OCI-LY1 (cell line): Measurements from ENCODE around the gene SFT2D2.

Experiments
- H2AFZ ChIP-seq: fragments of 200-600 bp; sonication (generic), shearing (Covaris generic); 2 replicates; pipeline ENCODE4 v1.6.0; 2014; ENCODE audit warnings: antibody characterized with exemption, mild to moderate bottlenecking, low read length
- H3F3A ChIP-seq: fragments of 200-600 bp; sonication (generic), shearing (Covaris generic); 2 replicates; pipeline ENCODE4 v1.6.0; 2014; ENCODE audit warnings: mild to moderate bottlenecking, antibody characterized with exemption, low read length, moderate library complexity; ENCODE audit not compliant: insufficient read depth
- H3K27ac ChIP-seq: fragments of 200-600 bp; sonication (generic); 2 replicates; pipeline ENCODE4 v1.5.1; 2014; ENCODE audit warnings: low read length, mixed run types, mild to moderate bottlenecking, low read depth; ENCODE audit not compliant: poor library complexity, severe bottlenecking
- H3K27me3 ChIP-seq: fragments of 200-600 bp; sonication (generic); 2 replicates; pipeline ENCODE4 v1.6.0; 2014; ENCODE audit warnings: antibody characterized with exemption, mild to moderate bottlenecking, low read length, moderate library complexity; ENCODE audit not compliant: insufficient read depth
- H3K36me3 ChIP-seq: fragments of 200-600 bp; sonication (generic); 2 replicates; pipeline ENCODE4 v1.6.1; 2014; ENCODE audit warnings: mild to moderate bottlenecking, antibody characterized with exemption, low read length, moderate library complexity, mixed read lengths; ENCODE audit not compliant: insufficient read depth
- H3K4me1 ChIP-seq: fragments of 200-600 bp; sonication (generic); 2 replicates; pipeline ENCODE4 v1.5.1; 2014; ENCODE audit warnings: mild to moderate bottlenecking, low read length, moderate library complexity; ENCODE audit not compliant: insufficient read depth, severe bottlenecking
- H3K4me2 ChIP-seq: fragments of 200-600 bp; sonication (generic), shearing (Covaris generic); 2 replicates; pipeline ENCODE4 v1.6.1; 2014; ENCODE audit warnings: low read length
- H3K4me3 ChIP-seq: fragments of 200-600 bp; sonication (generic); 2 replicates; pipeline ENCODE4 v1.5.1; 2014; ENCODE audit warnings: low read length, low read depth, mild to moderate bottlenecking, mixed read lengths; ENCODE audit not compliant: poor library complexity, severe bottlenecking
- H3K79me2 ChIP-seq: fragments of 200-600 bp; shearing (Covaris generic); 2 replicates; pipeline ENCODE4 v1.6.1; 2016; ENCODE audit warnings: mixed run types, low read length, mixed read lengths; ENCODE audit not compliant: insufficient read depth
- H3K9ac ChIP-seq: fragments of 200-600 bp; sonication (generic), shearing (Covaris generic); 2 replicates; pipeline ENCODE4 v1.6.1; 2014; ENCODE audit warnings: mild to moderate bottlenecking, low read length, mixed read lengths
- H3K9me2 ChIP-seq: fragments of 200-600 bp; sonication (generic), shearing (Covaris generic); 2 replicates; pipeline ENCODE4 v1.6.1; 2014; ENCODE audit warnings: low read depth, mild to moderate bottlenecking, low read length, mixed read lengths
- H3K9me3 ChIP-seq: fragments of 200-600 bp; shearing (Covaris generic); 2 replicates; pipeline ENCODE4 v1.6.1; 2014; ENCODE audit warnings: low read length, mixed read lengths
- H4K20me1 ChIP-seq: fragments of 200-600 bp; sonication (generic), shearing (Covaris generic); 2 replicates; pipeline ENCODE4 v1.6.0; 2016; ENCODE audit warnings: mild to moderate bottlenecking, low read length; ENCODE audit not compliant: insufficient read depth
- CTCF ChIP-seq: fragments of 200-600 bp; sonication (generic), shearing (Covaris generic); IDR thresholded peaks from 2 replicates; pipeline ENCODE4 v1.5.1; 2017; ENCODE audit warnings: mild to moderate bottlenecking, antibody characterized with exemption, low read length, moderate library complexity, mixed read lengths
- EZH2 ChIP-seq: fragments of 200-600 bp; sonication (generic), shearing (Covaris generic); IDR thresholded peaks from 2 replicates; pipeline ENCODE4 v1.8.0; 2017; ENCODE audit warnings: borderline replicate concordance, mixed run types, mild to moderate bottlenecking, antibody characterized with exemption, low read length, moderate library complexity, mixed read lengths

The SFT2D2 gene

GRCh38 chr1:168235937-168236336 lies 10.1 kb downstream of the SFT2D2 start:
- H3K27ac ChIP-seq, result no peak overlapping the region
- no peak overlapping the region for H2AFZ ChIP-seq
- H3K4me2 ChIP-seq, result no peak overlapping the region
- peaks cover 8% of the 10 kb centered on the region for H3K79me2 ChIP-seq
- no peaks in the 10 kb centered on the region for H3K9me2 ChIP-seq
- H3K9me3 ChIP-seq, result no peaks in the 10 kb centered on the region
- no peaks in the 10 kb centered on the region for H3K4me1 ChIP-seq
- no peaks in the 10 kb centered on the region for H3K27me3 ChIP-seq
- no peak overlapping the region for H3K9ac ChIP-seq
- TF ChIP-seq EZH2 (no peak), CTCF (no peak)
- peaks cover 97% of the 10 kb centered on the region for H3K36me3 ChIP-seq
- no peak overlapping the region for H3K4me3 ChIP-seq
- no peaks in the 10 kb centered on the region for H3F3A ChIP-seq
- H4K20me1 ChIP-seq, result no peaks in the 10 kb centered on the region

DNA sequence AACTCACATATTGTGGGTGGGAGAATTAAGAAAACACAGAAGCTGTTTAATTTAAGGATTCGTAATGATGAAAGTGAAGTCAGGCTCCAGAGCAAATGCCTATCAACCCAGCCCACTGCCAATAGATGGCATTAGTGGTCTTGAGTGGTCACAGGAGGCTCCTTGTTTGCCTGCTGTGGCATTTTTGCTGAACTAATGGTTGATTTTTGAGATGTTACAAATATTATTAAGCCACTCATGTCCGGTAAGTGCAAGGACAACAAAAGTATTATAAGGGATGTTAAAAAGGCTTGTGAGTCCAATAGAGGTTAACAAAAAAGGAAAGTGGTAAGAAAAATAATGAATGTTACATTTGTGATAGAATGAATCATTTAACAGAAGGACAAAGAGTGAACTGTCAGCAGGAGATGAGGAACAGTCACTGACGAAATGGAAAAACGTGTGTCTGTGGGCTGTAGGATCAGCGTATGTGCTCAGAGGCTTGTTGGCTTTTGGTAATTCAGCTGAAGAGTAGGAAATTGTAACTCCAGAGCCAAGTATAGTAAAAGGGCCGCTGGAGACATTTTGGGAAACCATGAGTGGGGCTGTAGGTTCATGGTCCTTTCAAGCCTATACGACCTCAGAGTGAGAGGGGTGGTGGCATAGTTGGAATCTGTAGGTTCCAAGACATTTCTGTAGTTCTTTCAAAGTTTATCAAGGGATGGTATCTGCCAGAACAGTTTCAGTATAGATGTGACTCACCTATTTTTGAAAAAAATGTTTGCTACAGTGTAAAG lies 11.2 kb downstream of the SFT2D2 start:
- no peaks in the 10 kb centered on the region for H4K20me1 ChIP-seq
- TF ChIP-seq EZH2 (no peak), CTCF (no peak)
- H3K4me3 ChIP-seq, result no peak overlapping the region
- no peaks in the 10 kb centered on the region for H3K9me3 ChIP-seq
- H3K27me3 ChIP-seq, result no peaks in the 10 kb centered on the region
- H3K4me2 ChIP-seq, result no peak overlapping the region
- no peaks in the 10 kb centered on the region for H3K9me2 ChIP-seq
- no peaks in the 10 kb centered on the region for H3K4me1 ChIP-seq
- H3K9ac ChIP-seq, result no peak overlapping the region
- no peak overlapping the region for H3K27ac ChIP-seq
- no peaks in the 10 kb centered on the region for H3F3A ChIP-seq
- H3K36me3 ChIP-seq, result peaks cover 97% of the 10 kb centered on the region
- H3K79me2 ChIP-seq, result peaks cover 5% of the 10 kb centered on the region
- no peak overlapping the region for H2AFZ ChIP-seq

GRCh38 chr1:168243198-168243597 lies 17.4 kb downstream of the SFT2D2 start:
- H2AFZ ChIP-seq, result no peak overlapping the region
- H4K20me1 ChIP-seq, result no peaks in the 10 kb centered on the region
- no peak overlapping the region for H3K9ac ChIP-seq
- H3K27me3 ChIP-seq, result no peaks in the 10 kb centered on the region
- H3K4me3 ChIP-seq, result no peak overlapping the region
- no peaks in the 10 kb centered on the region for H3K9me3 ChIP-seq
- 0 out of 2 replicates have a peak, but pooled peaks cover 4% of the 10 kb centered on the region for H3K79me2 ChIP-seq
- H3F3A ChIP-seq, result no peaks in the 10 kb centered on the region
- H3K4me2 ChIP-seq, result no peak overlapping the region
- H3K4me1 ChIP-seq, result no peaks in the 10 kb centered on the region
- no peak for TF ChIP-seq CTCF
- TF ChIP-seq EZH2, result no peak
- H3K27ac ChIP-seq, result no peak overlapping the region
- peaks cover 96% of the 10 kb centered on the region for H3K36me3 ChIP-seq
- H3K9me2 ChIP-seq, result no peaks in the 10 kb centered on the region
